HL-60 (cell line): ENCODE measurements around the gene LY6G5C.

Experiments used
- DNase-seq, 2 experiments: peaks; one replicate each; pipeline ENCODE4 v3.0.0-alpha.2; 2010 to 2020; ENCODE audit warnings: low read depth in 1 of 2, low spot score in 1 of 2
- H3K27ac ChIP-seq: fragments of 250-450 bp; sonication (Bioruptor Pico); replicated peaks from 2 replicates; pipeline ENCODE4 v1.5.1; 2020; ENCODE audit warnings: mild to moderate bottlenecking, moderate library complexity
- H3K27me3 ChIP-seq: fragments of 250-450 bp; sonication (Bioruptor Pico); 2 replicates; pipeline ENCODE4 v1.5.1; 2021; ENCODE audit warnings: mild to moderate bottlenecking, moderate library complexity; ENCODE audit not compliant: insufficient read depth, poor library complexity, severe bottlenecking
- H3K4me3 ChIP-seq: replicated peaks from 2 replicates; pipeline ENCODE4 v1.5.1; 2011; ENCODE audit warnings: mild to moderate bottlenecking, control low read depth, low read length; ENCODE audit not compliant: insufficient read depth
- CTCF ChIP-seq: IDR thresholded peaks from one replicate; pipeline ENCODE4 v1.5.1; 2011; ENCODE audit warnings: low read length, control low read depth, inconsistent platforms; ENCODE audit not compliant: insufficient read depth
- GABPA ChIP-seq: IDR thresholded peaks from 2 replicates; pipeline ENCODE4 v1.6.1; 2012; ENCODE audit warnings: low read depth
- POLR2AphosphoS5 ChIP-seq: IDR thresholded peaks from 2 replicates; pipeline ENCODE4 v1.6.1; 2012; ENCODE audit warnings: low read depth
- REST ChIP-seq: IDR thresholded peaks from 2 replicates; pipeline ENCODE4 v1.6.1; 2012; ENCODE audit warnings: low read depth; ENCODE audit not compliant: insufficient replicate concordance
- SPI1 ChIP-seq: IDR thresholded peaks from 2 replicates; pipeline ENCODE4 v1.6.1; 2012; ENCODE audit warnings: low read depth, mild to moderate bottlenecking, borderline replicate concordance

The LY6G5C gene

GRCh38 chr6:31633447-31633846 is 47.4 kb downstream of the LY6G5C start:
- TF ChIP-seq CTCF = no peak
- TF ChIP-seq POLR2AphosphoS5 = no peak; the same call in 1 of the 2 replicates
- TF ChIP-seq GABPA = no peak
- TF ChIP-seq REST = no peak
- TF ChIP-seq SPI1 = no peak
- Histone ChIP-seq H3K4me3 (no peak overlapping the region), H3K27me3 (no peaks in the 10 kb centered on the region), H3K27ac (no peak overlapping the region)
- no peak for DNase-seq

GRCh38 chr6:31632279-31632946 is 48.5 kb downstream of the LY6G5C start:
- peak; percentile 40; the same call in 1 of the 2 replicates for TF ChIP-seq POLR2AphosphoS5
- TF ChIP-seq REST = peak; percentile 3
- no peak for TF ChIP-seq SPI1
- TF ChIP-seq GABPA = no peak
- no peak for TF ChIP-seq CTCF
- no peak for DNase-seq
- Histone ChIP-seq H3K4me3 (no peak overlapping the region), H3K27ac (no peak overlapping the region; the same call in 1 of the 2 replicates), H3K27me3 (no peaks in the 10 kb centered on the region)

GRCh38 chr6:31631681-31632278 is 49.1 kb downstream of the LY6G5C start:
- Histone ChIP-seq H3K27ac (no peak overlapping the region), H3K4me3 (no peak overlapping the region), H3K27me3 (no peaks in the 10 kb centered on the region)
- TF ChIP-seq SPI1 (no peak), CTCF (no peak), POLR2AphosphoS5 (no peak), REST (no peak), GABPA (no peak)
- no peak for DNase-seq
